SK-N-SH (cell line): Measurements from ENCODE around the gene VTN. TPM values are rescaled to one million over a fixed set of nuclear protein-coding genes. Genes with fewer than 3 reads are reported as not detected.

Experiments
- CHD2 ChIP-seq: fragments of 150-350 bp; IDR thresholded peaks from 2 replicates; pipeline ENCODE4 v1.6.1; 2018; ENCODE audit warnings: low read length; ENCODE audit not compliant: partially characterized antibody
- EP300 ChIP-seq, 2 experiments: IDR thresholded peaks; 2 replicates each; pipeline versions ENCODE4 v1.4.0 to v1.6.1; 2012; ENCODE audit warnings: borderline replicate concordance in 1 of 2, low read depth in 1 of 2, low read length in 1 of 2
- FOSL2 ChIP-seq: IDR thresholded peaks from 2 replicates; pipeline ENCODE4 v1.4.0; 2012; ENCODE audit warnings: low read depth, mild to moderate bottlenecking, moderate library complexity, borderline replicate concordance
- MXI1 ChIP-seq: IDR thresholded peaks from 2 replicates; pipeline ENCODE4 v1.6.1; 2012; ENCODE audit warnings: mild to moderate bottlenecking, low read depth, low read length, improper control_type of control experiment
- RAD21 ChIP-seq: IDR thresholded peaks from 2 replicates; pipeline ENCODE4 v1.6.1; 2012; ENCODE audit warnings: mild to moderate bottlenecking, low read length
- RXRA ChIP-seq: IDR thresholded peaks from 2 replicates; pipeline ENCODE4 v1.4.0; 2012; ENCODE audit warnings: low read depth, mild to moderate bottlenecking, borderline replicate concordance
- TEAD4 ChIP-seq: IDR thresholded peaks from 2 replicates; pipeline ENCODE4 v1.4.0; 2012; ENCODE audit warnings: mild to moderate bottlenecking, borderline replicate concordance; ENCODE audit not compliant: insufficient read depth
- USF1 ChIP-seq: IDR thresholded peaks from 2 replicates; pipeline ENCODE4 v1.4.0; 2012; ENCODE audit warnings: low read depth, borderline replicate concordance
- polyA plus RNA-seq, 3 experiments: library from polyadenylated mRNA; depleted of rRNA; stranded (reverse); fragments of >200 nt; gene quantifications; 2 replicates each; pipeline ENCODE4 v1.2.3, GENCODE V29; 2012
- TF ChIP-seq, protein P1 (sequence below): IDR thresholded peaks from 2 replicates; pipeline ENCODE4 v1.4.0; 2012; ENCODE audit warnings: low read depth, borderline replicate concordance
- TF ChIP-seq, protein P2 (sequence below): fragments of 200-600 bp; sonication (generic); IDR thresholded peaks from 2 replicates; pipeline ENCODE4 v1.6.1; 2017; ENCODE audit warnings: antibody characterized with exemption, mild to moderate bottlenecking, moderate library complexity
- TF ChIP-seq, protein P3 (sequence below): IDR thresholded peaks from 2 replicates; pipeline ENCODE4 v1.6.1; 2012; ENCODE audit warnings: mild to moderate bottlenecking, low read depth, low read length, moderate library complexity
- TF ChIP-seq, protein P4 (sequence below): fragments of 150-350 bp; IDR thresholded peaks from 2 replicates; pipeline ENCODE4 v1.6.1; 2017; ENCODE audit warnings: antibody characterized with exemption, low read length, low read depth, borderline replicate concordance

Gene VTN
- polyA plus RNA-seq, 1 of the 3 experiments (the other 2 are of a cell fraction), result 1.2 TPM

GRCh38 chr17:28371245-28372202 is 1.4 kb upstream of the VTN start, which contains the start of gene SARM1 (continued):
- TF ChIP-seq, protein P1, sequence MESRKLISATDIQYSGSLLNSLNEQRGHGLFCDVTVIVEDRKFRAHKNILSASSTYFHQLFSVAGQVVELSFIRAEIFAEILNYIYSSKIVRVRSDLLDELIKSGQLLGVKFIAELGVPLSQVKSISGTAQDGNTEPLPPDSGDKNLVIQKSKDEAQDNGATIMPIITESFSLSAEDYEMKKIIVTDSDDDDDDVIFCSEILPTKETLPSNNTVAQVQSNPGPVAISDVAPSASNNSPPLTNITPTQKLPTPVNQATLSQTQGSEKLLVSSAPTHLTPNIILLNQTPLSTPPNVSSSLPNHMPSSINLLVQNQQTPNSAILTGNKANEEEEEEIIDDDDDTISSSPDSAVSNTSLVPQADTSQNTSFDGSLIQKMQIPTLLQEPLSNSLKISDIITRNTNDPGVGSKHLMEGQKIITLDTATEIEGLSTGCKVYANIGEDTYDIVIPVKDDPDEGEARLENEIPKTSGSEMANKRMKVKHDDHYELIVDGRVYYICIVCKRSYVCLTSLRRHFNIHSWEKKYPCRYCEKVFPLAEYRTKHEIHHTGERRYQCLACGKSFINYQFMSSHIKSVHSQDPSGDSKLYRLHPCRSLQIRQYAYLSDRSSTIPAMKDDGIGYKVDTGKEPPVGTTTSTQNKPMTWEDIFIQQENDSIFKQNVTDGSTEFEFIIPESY, result no peak
- TF ChIP-seq MXI1, result peak; percentile 78
- no peak for TF ChIP-seq FOSL2
- no peak for TF ChIP-seq RAD21
- TF ChIP-seq, protein P2, sequence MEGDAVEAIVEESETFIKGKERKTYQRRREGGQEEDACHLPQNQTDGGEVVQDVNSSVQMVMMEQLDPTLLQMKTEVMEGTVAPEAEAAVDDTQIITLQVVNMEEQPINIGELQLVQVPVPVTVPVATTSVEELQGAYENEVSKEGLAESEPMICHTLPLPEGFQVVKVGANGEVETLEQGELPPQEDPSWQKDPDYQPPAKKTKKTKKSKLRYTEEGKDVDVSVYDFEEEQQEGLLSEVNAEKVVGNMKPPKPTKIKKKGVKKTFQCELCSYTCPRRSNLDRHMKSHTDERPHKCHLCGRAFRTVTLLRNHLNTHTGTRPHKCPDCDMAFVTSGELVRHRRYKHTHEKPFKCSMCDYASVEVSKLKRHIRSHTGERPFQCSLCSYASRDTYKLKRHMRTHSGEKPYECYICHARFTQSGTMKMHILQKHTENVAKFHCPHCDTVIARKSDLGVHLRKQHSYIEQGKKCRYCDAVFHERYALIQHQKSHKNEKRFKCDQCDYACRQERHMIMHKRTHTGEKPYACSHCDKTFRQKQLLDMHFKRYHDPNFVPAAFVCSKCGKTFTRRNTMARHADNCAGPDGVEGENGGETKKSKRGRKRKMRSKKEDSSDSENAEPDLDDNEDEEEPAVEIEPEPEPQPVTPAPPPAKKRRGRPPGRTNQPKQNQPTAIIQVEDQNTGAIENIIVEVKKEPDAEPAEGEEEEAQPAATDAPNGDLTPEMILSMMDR, result no peak
- no peak for TF ChIP-seq EP300 (IDR thresholded peaks at IDR 0.05; ENCODE audit: borderline replicate concordance in 1 of 2, low read depth in 1 of 2, low read length in 1 of 2)
- TF ChIP-seq, protein P3, sequence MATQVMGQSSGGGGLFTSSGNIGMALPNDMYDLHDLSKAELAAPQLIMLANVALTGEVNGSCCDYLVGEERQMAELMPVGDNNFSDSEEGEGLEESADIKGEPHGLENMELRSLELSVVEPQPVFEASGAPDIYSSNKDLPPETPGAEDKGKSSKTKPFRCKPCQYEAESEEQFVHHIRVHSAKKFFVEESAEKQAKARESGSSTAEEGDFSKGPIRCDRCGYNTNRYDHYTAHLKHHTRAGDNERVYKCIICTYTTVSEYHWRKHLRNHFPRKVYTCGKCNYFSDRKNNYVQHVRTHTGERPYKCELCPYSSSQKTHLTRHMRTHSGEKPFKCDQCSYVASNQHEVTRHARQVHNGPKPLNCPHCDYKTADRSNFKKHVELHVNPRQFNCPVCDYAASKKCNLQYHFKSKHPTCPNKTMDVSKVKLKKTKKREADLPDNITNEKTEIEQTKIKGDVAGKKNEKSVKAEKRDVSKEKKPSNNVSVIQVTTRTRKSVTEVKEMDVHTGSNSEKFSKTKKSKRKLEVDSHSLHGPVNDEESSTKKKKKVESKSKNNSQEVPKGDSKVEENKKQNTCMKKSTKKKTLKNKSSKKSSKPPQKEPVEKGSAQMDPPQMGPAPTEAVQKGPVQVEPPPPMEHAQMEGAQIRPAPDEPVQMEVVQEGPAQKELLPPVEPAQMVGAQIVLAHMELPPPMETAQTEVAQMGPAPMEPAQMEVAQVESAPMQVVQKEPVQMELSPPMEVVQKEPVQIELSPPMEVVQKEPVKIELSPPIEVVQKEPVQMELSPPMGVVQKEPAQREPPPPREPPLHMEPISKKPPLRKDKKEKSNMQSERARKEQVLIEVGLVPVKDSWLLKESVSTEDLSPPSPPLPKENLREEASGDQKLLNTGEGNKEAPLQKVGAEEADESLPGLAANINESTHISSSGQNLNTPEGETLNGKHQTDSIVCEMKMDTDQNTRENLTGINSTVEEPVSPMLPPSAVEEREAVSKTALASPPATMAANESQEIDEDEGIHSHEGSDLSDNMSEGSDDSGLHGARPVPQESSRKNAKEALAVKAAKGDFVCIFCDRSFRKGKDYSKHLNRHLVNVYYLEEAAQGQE, result no peak
- no peak for TF ChIP-seq RXRA
- TF ChIP-seq, protein P4, sequence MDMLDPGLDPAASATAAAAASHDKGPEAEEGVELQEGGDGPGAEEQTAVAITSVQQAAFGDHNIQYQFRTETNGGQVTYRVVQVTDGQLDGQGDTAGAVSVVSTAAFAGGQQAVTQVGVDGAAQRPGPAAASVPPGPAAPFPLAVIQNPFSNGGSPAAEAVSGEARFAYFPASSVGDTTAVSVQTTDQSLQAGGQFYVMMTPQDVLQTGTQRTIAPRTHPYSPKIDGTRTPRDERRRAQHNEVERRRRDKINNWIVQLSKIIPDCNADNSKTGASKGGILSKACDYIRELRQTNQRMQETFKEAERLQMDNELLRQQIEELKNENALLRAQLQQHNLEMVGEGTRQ, result peak; percentile 83
- TF ChIP-seq USF1, result peak; percentile 95
- no peak for TF ChIP-seq TEAD4
- TF ChIP-seq CHD2, result peak; percentile 36
